Glutamatergic neuron (in vitro differentiated cells): ENCODE data around the gene MED12L. TPM values are rescaled to one million over a fixed set of nuclear protein-coding genes. Genes with fewer than 3 reads are reported as not detected.
A peak's percentile ranks its signal among the peaks of the same experiment; 100 is the strongest.

Source experiments
- DNase-seq: peaks from one replicate; pipeline ENCODE4 v3.0.0; 2022
- H3K27ac Mint-ChIP-seq: one replicate; pipeline ENCODE4 v1.8.0; 2020; ENCODE audit warnings: mild to moderate bottlenecking, mixed read lengths, inconsistent platforms; ENCODE audit not compliant: unreplicated experiment
- H3K27me3 Mint-ChIP-seq: one replicate; pipeline ENCODE4 v1.8.0; 2020; ENCODE audit warnings: mild to moderate bottlenecking, moderate library complexity, mixed read lengths, inconsistent platforms; ENCODE audit not compliant: unreplicated experiment
- H3K36me3 Mint-ChIP-seq: one replicate; pipeline ENCODE4 v1.8.0; 2020; ENCODE audit warnings: mild to moderate bottlenecking, mixed read lengths, inconsistent platforms; ENCODE audit not compliant: unreplicated experiment
- H3K4me1 Mint-ChIP-seq: one replicate; pipeline ENCODE4 v1.8.0; 2020; ENCODE audit warnings: mild to moderate bottlenecking, low read depth, mixed read lengths, inconsistent platforms; ENCODE audit not compliant: unreplicated experiment
- H3K4me3 Mint-ChIP-seq: one replicate; pipeline ENCODE4 v1.8.0; 2020; ENCODE audit warnings: mild to moderate bottlenecking, mixed read lengths, inconsistent platforms; ENCODE audit not compliant: unreplicated experiment
- H3K9me3 Mint-ChIP-seq: one replicate; pipeline ENCODE4 v1.8.0; 2020; ENCODE audit warnings: mild to moderate bottlenecking, moderate library complexity, mixed read lengths, inconsistent platforms; ENCODE audit not compliant: unreplicated experiment
- total RNA-seq: library from RNA; stranded (reverse); fragmentation: NEBNext Ultra II Directional; extraction: Animal tissue kit (Norgen Biotek cat#: 25700); gene quantifications from one replicate; pipeline ENCODE4 v1.2.1, GENCODE V29; 2021; ENCODE audit not compliant: unreplicated experiment
- TF ChIP-seq, protein P1 (sequence below): fragments of 200-600 bp; sonication (generic); IDR thresholded peaks from one replicate; pipeline ENCODE4 v1.5.0; 2021; ENCODE audit not compliant: partially characterized antibody, unreplicated experiment

Gene MED12L
- total RNA-seq, 1 donor from 2014 or later, result 7.8 TPM

DNA sequence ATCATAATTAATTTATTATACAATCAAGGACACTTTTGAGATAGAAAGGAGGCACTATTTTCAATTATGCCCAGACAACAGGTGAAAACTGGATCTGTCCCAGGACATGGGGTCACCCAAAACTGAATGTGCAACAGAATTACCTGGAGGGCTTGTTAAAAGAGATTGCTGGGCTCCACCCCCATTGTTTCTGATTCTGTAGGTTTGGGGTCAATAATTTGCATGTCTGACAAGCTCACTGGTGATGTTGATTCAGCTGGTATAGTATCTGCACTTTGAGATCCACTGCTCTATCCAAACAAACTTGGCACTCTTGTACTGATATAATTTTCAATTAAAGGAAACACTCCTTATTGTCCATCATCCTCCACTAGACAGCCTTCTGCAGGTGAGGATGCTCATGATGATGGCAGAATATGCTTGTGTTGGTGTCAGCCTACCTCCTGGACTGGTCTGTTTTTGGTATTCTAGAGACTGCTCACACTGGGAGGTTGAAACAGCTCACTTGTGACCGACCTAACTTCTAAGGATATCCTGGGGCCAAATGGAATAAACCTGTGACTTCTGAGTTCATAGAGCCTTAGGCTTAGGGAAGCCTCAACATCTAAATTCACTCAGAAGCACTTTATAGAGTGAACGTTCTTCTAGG is 190.7 kb downstream of the MED12L start:
- no peak overlapping the region for H3K27ac Mint-ChIP-seq

GRCh38 chr3:151276687-151277042 is 191.2 kb downstream of the MED12L start:
- TF ChIP-seq, protein P1, sequence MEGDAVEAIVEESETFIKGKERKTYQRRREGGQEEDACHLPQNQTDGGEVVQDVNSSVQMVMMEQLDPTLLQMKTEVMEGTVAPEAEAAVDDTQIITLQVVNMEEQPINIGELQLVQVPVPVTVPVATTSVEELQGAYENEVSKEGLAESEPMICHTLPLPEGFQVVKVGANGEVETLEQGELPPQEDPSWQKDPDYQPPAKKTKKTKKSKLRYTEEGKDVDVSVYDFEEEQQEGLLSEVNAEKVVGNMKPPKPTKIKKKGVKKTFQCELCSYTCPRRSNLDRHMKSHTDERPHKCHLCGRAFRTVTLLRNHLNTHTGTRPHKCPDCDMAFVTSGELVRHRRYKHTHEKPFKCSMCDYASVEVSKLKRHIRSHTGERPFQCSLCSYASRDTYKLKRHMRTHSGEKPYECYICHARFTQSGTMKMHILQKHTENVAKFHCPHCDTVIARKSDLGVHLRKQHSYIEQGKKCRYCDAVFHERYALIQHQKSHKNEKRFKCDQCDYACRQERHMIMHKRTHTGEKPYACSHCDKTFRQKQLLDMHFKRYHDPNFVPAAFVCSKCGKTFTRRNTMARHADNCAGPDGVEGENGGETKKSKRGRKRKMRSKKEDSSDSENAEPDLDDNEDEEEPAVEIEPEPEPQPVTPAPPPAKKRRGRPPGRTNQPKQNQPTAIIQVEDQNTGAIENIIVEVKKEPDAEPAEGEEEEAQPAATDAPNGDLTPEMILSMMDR, result no peak
- Mint-ChIP-seq H3K4me3 (no peak overlapping the region), H3K4me1 (no peaks in the 10 kb centered on the region), H3K27me3 (no peaks in the 10 kb centered on the region), H3K27ac (no peak overlapping the region), H3K36me3 (no peaks in the 10 kb centered on the region), H3K9me3 (no peaks in the 10 kb centered on the region)
- DNase-seq, result no peak

More for the DNA sequence above, 190.7 kb downstream of the MED12L start:
- TF ChIP-seq, protein P1, result no peak
- H3K9me3 Mint-ChIP-seq, result no peaks in the 10 kb centered on the region
- no peak overlapping the region for H3K4me3 Mint-ChIP-seq
- no peaks in the 10 kb centered on the region for H3K4me1 Mint-ChIP-seq
- no peak for DNase-seq
- H3K27me3 Mint-ChIP-seq, result no peaks in the 10 kb centered on the region
- no peaks in the 10 kb centered on the region for H3K36me3 Mint-ChIP-seq

DNA sequence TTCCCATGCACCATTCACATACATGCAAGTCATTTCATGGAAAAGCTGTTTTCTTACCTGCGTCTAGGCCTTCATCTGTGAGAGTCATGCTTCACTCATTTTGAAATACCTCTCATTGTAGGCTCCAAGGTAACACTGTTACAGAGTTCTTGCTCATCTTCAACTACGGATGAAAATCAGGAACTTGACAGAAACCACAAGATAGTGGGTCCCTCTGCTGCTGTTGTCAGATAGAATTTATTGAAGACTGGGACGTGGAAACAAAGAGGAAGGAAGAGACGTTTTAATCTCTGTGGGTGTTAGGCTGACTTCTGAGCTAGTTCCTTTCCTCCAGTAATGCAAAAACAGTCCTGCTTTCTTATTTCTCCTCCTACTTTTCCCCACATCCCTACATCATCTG is 192.8 kb downstream of the MED12L start, which contains the start of gene P2RY14:
TSS of gene P2RY14 (minus strand) at position 313 of the 400 bp plus-strand sequence. CDS start 64,226 bp downstream, outside the sequence.
- TF ChIP-seq, protein P1, result no peak
- Mint-ChIP-seq H3K36me3 (no peaks in the 10 kb centered on the region), H3K4me3 (no peak within 1 kb of the TSS), H3K9me3 (no peaks in the 10 kb centered on the region), H3K4me1 (no peaks in the 10 kb centered on the region), H3K27ac (no peak within 1 kb of the TSS), H3K27me3 (no peaks in the 10 kb centered on the region)
- DNase-seq, result no peak

- Mint-ChIP-seq H3K4me1 (no peaks in the 10 kb centered on the region), H3K4me3 (no peak overlapping the region), H3K27ac (no peak overlapping the region), H3K9me3 (no peaks in the 10 kb centered on the region), H3K36me3 (no peaks in the 10 kb centered on the region), H3K27me3 (no peaks in the 10 kb centered on the region)
- DNase-seq, result no peak
- TF ChIP-seq, protein P1, result no peak
These were observed 196.3 kb downstream of the MED12L start for GRCh38 chr3:151281671-151282324.

DNA sequence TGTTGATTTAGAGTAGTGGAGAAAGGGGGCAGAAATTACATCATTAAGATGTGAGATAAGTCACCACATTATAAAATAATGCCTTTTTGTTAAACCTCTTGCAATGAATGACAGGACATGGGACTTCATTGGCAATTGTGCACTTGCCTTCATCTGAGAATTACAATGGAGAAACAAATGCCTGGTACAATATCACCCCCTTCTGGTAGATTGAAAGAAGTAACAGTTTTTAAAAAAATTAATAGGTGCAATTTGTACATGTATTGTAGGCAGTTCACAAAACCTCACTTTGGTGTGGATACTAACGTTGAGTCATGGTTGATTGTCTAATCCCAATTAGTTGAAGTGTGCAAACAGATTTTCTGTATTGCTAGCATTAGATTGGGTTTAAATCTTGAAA is 197.5 kb downstream of the MED12L start:
- H3K27ac Mint-ChIP-seq, result no peak overlapping the region
- H3K36me3 Mint-ChIP-seq, result no peaks in the 10 kb centered on the region
- no peaks in the 10 kb centered on the region for H3K9me3 Mint-ChIP-seq
- no peak for DNase-seq
- TF ChIP-seq, protein P1, result peak; percentile 77
- no peak overlapping the region for H3K4me3 Mint-ChIP-seq
- no peaks in the 10 kb centered on the region for H3K27me3 Mint-ChIP-seq
- no peaks in the 10 kb centered on the region for H3K4me1 Mint-ChIP-seq
